HFF-Myc (cell line): ENCODE data around the gene MAP4K1.

Experiments
- DNase-seq: peaks from one replicate; pipeline ENCODE4 v3.0.0-alpha.2; 2011; ENCODE audit warnings: low read depth; ENCODE audit errors: extremely low read depth
- H3K4me3 ChIP-seq: replicated peaks from 2 replicates; pipeline ENCODE4 v1.5.1; 2011; ENCODE audit warnings: low read depth, mild to moderate bottlenecking, control low read depth, low read length
- TF ChIP-seq, protein P1 (sequence below): IDR thresholded peaks from 2 replicates; pipeline ENCODE4 v1.5.1; 2012; ENCODE audit warnings: mild to moderate bottlenecking, low read depth, low read length, control low read depth; ENCODE audit errors: missing control alignments

The MAP4K1 gene

DNA sequence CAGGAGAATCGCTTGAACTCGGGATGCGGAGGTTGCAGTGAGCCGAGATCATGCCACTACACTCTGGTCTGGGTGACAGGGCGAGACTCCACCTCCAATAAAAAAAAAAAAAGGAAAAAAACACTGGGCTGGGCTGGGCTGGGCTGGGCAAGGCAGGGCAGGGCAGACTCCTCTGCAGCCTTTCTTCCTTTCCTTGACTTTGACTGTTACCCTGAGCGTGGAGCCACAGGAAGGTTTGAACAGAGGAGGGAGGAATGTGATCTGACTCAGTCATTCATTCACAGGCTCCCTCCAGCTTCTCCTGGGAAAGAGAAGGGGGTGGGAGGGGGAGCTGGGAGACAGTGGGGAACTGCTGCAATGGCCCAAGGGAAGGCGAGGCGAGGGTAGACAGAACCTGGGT lies 27.0 kb upstream of the MAP4K1 start:
- DNase-seq = no peak
- H3K4me3 ChIP-seq = no peak overlapping the region
- TF ChIP-seq, protein P1, sequence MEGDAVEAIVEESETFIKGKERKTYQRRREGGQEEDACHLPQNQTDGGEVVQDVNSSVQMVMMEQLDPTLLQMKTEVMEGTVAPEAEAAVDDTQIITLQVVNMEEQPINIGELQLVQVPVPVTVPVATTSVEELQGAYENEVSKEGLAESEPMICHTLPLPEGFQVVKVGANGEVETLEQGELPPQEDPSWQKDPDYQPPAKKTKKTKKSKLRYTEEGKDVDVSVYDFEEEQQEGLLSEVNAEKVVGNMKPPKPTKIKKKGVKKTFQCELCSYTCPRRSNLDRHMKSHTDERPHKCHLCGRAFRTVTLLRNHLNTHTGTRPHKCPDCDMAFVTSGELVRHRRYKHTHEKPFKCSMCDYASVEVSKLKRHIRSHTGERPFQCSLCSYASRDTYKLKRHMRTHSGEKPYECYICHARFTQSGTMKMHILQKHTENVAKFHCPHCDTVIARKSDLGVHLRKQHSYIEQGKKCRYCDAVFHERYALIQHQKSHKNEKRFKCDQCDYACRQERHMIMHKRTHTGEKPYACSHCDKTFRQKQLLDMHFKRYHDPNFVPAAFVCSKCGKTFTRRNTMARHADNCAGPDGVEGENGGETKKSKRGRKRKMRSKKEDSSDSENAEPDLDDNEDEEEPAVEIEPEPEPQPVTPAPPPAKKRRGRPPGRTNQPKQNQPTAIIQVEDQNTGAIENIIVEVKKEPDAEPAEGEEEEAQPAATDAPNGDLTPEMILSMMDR = no peak

DNA sequence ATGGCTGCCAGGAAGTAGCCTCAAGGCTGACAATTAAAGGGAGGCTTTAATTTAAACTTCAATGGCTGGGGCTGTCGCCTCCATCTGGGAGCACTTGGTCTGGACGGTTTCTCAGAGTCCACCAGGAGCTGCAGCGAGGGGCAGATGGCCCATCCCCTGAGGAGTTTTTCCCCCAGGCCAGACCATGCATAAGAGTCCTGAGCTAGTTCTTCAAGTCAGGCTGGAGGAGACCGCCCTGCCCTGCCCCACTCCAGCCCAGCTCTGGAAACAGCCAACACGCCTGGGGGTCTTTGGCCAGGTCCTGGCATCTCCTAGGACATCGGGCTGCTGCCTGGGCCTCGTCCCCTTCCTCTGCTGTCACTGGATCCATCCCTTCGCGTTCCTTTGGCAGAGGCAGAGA lies 24.4 kb upstream of the MAP4K1 start:
- TF ChIP-seq, protein P1 = no peak
- no peak overlapping the region for H3K4me3 ChIP-seq
- no peak for DNase-seq

DNA sequence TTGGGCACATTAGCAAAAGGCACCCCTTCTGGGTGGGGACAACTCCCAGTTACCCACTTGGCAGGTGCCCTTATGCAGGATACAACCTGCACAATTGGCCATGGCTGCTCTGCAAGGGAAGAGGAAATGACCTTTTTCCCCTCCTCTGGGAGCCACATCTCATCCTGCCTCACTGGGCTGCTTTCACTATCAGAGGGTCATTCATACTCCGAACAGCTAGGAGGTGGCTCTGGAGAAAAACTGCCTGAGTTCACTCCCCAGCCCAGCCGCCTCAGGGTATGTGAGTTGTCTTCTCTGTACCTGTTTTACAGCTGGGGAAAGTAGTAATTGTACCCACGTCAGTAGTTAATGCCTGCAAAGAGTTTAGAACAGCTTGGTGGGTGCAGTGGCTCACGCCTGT lies 22.6 kb upstream of the MAP4K1 start:
- no peak for DNase-seq
- H3K4me3 ChIP-seq = no peak overlapping the region
- TF ChIP-seq, protein P1 = no peak

DNA sequence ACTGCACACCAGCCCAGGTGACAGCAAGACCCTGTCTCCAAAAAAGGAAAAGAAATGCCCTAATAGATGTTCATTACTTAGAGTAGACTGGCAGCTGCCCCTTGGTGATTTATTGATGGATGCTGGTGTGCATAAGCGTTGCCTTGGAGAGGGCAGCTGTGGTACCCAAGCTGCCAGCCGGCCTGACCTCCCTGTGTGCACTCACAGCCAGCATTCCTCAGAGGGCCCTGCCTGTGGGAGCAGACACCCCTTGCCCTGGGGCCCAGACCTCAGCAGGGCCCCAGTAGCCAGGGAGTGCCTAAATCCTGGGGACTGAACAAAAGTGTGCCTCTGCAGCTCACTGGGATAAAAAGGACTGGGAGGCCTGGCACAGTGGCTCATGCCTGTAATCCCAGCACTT lies 21.9 kb upstream of the MAP4K1 start:
- no peak for DNase-seq
- TF ChIP-seq, protein P1 = no peak
- H3K4me3 ChIP-seq = no peak overlapping the region

DNA sequence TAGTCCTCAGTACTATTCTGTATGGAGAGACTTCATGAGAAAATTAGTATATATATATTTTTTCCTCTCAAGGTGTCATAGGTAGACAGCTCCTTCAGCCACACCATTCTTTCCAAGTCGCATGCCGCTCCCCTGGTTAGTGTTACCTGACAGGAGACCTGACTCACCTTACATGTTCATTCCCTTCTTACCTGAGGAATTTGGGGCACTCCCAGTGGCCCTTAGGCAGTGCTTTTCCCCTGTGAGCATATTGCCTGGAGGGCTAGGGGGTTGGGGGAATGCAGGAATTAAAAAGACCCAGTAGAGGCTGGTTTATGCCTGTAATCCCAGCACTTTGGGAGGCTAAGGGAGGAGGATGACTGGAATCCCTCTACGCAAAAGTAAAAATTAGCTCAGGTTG lies 20.7 kb upstream of the MAP4K1 start:
- no peak for DNase-seq
- TF ChIP-seq, protein P1 = no peak
- no peak overlapping the region for H3K4me3 ChIP-seq

DNA sequence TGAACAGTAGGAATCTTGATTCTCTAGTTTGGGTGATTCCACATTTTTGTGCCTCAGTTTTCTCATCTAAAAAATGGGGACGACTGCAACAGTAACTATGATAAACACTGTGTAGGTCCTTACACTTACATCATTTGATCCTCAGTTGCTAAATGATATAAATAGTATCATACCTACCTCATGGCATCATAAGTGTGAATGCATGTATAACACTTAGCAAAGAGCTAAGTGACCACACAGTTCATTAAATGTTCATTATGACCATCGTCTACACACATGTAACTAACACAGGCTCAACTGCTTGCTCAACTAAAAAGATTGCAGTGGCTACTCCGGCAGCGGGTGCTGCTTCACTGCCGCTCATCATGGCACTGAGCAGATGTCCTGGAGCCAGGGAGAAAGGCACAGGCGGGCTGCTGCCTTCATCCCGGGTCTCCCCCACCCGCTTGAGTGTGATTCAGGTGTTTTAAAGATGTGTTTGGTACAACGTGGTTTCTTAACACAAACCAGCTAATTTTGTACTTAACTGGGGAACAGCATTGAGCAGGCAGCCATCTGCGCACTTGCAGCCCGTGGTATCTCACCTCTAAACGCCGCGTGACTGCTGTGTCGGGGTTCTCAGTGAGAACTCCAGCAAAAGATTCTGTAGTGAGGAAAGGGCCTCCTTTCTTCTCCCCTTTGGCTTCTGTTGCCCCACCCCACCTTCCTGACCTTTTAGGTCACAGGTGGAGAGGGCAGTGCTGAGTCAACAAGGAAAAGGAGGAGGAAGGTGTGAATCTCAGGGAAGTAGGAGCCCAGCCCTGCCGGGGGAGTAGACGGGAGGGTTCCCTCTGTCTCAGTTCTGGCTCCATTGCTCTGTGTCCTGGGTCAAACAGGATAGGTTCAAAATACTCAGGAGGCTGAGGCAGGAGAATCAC lies 18.0 kb upstream of the MAP4K1 start:
- DNase-seq = no peak
- H3K4me3 ChIP-seq = no peak overlapping the region
- TF ChIP-seq, protein P1 = no peak
